Activated CD8-positive, alpha-beta memory T cell treated with anti-CD3 and anti-CD28 coated beads for 4 hours (primary cell): Measurements from ENCODE around the gene ELL.
A peak's percentile ranks its signal among the peaks of the same experiment; 100 is the strongest.

Experiments
- DNase-seq, 2 donors: peaks; one replicate each; pipeline ENCODE4 v3.0.0-alpha.2; 2020; ENCODE audit warnings: low read depth in 2 of 2

ELL gene

DNA sequence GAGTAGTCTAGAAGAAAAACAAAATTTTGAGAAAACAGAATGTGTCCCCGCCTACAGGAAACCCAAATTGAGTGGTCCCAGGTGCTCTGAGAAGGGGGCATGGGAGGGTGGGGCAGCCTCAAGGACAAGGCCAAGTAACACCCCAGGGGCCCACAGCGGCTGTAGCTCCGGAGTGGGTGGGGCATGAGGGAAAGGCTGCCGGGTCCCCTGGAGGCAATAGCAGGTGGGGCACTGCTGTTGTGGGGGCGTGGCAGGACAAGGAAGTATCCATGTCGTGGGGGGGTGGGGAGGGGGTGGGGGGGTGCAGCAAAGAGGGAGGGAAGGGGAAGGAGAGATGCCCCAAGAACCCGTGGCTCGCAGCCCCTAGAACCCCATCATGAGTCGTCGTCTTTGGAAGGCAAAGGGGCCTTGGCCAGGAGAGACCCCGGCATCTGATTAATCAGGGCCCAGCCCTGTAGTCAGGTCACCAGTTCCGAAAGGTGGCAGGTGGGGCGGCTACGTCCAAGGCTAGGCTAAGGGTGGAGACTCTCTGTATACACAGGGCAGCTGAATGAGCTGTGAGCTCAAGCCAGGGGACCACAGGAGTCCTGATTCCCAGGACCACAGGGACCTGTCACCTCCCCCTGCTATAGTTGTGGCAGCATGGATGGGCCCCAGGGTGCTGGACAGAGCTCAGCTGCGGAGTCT lies 76.5 kb downstream of the ELL start:
- DNase-seq = no peak

DNA sequence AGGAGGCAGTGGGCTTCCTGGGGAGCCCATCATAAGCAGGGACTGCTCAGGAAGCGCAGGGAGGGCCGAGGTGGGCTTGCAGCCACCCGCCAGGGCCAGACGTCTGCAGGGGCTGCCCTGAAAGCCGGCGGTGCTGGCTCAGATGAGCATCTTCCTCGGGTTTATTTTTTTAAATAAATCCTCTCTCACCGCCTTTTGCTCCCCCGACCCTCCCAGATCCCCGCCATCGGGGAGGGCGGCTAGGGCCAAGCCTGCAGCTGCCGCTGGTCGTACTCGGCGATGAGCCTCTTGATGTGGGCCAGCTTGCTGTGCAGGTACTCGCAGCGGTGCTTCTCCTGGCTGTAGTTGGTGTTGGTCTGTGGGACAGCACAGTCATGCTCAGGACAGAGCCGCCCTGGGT lies 77.4 kb downstream of the ELL start:
- DNase-seq = no peak

GRCh38 chr19:18443831-18444230 lies 78.0 kb downstream of the ELL start:
- DNase-seq = no peak

GRCh38 chr19:18443406-18443805 lies 78.5 kb downstream of the ELL start:
- DNase-seq = no peak

DNA sequence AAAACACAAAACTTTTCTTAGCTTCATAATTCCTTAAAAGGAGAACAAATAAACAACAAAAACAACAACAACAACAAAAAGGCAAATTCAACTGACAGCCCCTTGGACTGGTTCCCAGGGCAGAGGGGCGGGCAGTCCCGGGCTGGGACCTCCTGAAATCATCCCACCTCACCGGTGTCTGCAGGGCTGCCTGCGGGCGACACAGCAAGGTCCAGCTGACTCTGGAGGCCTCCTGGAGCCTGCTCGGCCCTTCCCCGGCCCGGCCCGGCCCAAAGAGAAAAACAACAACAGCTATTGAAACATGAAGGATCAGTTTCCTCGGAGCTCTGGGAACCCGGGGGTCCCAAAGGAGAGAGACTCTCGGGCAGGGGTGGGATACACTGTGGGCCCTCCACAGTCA lies 78.9 kb downstream of the ELL start:
- no peak for DNase-seq

DNA sequence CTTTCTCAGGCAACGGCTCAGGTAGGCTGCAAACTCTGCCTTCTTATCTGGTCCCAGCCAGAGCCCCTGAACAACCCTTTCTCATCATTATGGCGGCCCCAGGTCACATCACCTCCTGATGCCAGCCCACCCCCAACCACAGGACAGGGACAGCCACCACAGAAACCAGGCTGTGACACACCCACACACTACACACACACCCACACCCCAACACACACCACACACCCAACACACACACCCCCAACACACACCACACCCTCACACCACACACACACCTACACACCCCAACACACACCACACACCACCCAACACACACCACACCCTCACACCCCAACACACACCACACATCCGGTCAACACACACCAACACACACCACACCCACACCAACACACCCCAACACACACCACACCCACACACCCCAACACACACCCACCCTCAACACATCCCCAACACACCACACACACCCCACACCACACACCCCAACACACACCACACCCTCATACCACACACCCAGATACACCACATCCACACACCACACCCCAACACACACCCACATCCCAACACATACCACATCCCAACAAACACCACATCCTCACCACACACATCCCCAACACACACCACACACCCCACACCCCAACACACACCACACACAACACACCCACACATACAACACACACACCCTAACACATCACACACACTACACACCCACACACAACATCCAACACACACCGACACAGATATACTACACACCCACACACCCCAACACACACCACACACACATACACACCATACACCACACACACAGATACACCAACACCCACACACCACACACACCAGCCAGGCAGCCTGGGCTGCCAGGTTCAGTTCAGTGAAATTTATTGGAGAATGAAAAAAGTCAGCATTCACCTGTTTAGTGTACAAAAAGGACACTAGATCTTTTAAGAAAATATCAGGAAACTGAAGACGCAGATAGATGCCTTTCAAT lies 79.8 kb downstream of the ELL start:
- DNase-seq = no peak

GRCh38 chr19:18440936-18441803 lies 80.7 kb downstream of the ELL start:
- no peak for DNase-seq

DNA sequence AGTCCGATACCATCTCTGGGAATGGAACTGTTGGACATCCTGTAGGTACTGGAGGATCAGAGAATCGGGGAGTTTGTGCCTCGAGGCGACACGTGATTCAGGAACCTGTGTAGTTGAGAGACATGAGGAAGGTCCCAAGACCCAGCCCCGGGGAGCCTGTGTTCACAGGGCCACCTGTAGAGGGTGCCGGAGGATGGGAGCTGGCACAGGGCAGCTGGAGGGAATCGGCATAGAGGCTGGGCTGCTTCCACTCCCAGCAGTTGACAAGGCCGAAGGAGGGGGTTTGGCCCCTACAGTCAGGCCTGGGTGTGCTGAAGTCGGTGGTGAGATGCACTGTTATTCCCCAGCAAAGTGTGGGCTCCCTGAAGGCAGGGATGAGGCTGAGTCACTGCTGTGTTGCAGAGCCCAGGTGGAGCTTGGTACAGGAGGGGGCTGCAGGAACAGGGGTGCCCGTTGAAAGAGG lies 81.4 kb downstream of the ELL start:
- DNase-seq = no peak

- DNase-seq = no peak
Measured at GRCh38 chr19:18439910-18440237, 82.0 kb downstream of the ELL start.

DNA sequence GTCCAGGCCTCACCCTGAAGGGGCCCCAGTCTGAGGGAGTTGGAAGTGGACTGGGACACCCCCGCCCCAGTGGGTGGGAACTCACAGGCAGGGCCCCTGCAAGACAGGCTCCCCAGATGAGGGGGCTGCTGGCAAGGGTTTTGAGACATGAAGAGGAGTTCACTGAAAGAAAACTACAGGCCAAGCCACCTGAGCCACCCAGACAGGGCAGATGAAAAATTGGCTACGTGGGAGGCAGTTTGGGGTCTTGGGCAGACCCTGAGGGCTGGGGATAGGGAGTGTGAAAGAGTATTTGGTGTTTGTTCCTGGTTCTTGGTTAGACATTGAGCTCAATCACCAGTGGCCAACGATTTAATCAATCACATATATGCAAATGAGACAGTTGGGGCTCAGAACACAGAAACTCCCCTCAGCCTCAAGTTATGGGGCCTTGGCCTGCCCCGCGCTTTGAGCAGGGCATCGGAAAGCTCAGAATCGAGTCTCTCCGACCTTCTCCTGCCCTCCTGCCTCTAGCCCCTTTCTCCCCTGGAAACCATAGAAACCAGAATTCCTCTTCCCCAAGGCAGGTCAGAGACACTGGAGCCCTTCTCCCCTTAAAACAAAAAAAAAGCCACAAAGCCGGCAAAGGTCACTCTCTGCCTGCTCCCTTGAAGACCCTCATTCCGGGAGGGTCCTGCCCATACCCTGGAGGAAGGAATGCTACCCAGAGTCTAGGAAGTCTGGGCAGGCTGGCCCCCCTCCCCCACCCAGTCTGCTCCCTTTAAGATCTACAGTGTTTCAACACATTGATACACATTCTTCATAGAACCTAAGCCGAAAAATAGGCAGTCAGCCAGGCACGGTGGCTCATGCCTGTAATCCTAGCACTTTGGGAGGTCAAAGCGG lies 82.6 kb downstream of the ELL start:
- no peak for DNase-seq

- no peak for DNase-seq
Measured at GRCh38 chr19:18438331-18439024, 83.4 kb downstream of the ELL start.

DNA sequence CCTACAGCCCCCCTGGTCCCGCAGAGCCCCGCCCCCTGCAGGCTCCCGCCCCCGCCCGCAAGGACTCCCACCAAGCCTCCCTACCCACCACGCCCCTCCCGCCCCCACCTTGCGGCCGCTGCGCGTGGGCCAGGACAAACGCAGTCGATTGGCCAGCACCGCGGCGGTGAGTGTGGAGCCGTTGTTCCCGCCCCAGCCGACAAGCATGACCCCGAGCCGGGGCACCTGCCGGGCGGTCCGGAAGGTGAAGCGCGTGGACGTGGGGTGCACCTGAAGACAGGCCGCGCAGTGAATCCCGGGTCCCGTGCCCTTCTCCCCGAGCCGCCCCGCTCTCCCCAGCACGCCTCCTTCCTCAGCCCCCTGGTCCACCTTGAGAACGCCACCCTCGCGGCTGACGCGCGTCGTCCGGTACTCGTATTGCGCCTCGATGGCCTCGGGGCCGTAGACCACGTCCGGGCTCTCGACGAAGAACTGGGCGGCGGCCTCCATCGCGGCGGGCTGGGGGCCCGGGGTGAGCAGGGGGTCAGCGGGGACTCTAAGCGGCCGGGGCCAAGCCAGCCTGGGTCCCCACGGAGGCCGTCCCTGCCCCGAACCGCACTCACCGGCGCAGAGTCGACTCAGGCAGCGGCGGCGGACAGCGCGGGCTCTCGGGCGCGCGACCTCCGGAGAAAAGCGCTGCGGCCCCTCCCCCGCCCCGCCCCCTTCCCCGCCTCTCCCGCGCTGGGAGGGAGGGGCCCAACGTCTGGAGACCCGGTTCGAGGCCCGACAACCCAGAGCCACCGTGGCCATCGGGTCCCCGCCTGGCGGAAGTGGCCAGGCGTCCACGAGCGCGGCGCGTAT lies 84.2 kb downstream of the ELL start, which contains the start of gene ISYNA1:
ISYNA1 (minus strand) TSS at position 643 of the 840 bp plus-strand sequence; CDS start at position 489, 154 bp downstream.
- peak; percentile 53 to 55 for DNase-seq

DNA sequence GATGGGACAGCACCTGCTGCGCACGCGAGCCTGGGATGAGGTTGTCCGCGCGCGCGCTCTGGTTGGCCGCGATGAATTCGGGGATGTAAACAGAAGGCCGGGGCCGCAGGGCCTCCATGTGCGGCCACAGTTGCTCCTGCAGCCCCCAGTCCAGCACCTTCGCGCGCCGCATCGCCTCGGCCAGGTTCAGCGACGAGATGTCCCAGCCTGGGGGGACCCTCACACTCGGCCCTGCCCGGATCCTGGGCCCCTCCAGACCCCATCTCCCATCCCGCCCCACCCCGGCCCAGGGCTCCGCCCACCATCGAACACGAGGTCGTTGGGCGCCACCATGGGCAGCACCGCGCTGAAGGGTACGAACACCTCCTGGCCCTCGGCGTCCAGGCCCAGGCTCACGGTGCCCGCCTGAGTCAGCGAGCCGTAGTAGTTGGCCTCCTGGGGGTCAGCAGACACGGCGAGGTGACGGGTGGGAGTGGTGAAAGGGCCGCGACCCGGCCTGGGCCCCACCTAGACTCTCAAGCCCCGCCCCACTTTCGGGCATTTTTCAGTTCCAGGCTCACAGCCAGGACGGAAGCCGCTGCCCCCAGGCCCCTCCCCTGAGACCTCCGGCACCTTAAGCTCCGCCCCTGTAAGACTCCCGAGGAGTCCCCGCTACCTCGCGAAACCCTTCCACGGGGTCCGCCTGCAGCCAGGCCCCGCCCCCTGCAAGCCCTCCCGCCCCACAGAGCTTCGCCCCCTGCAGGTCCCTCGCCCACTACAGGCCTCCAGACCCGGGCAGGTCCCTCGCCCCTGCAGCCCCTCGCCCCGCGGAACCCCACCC lies 85.0 kb downstream of the ELL start:
- peak; percentile 67 to 74 for DNase-seq

DNA sequence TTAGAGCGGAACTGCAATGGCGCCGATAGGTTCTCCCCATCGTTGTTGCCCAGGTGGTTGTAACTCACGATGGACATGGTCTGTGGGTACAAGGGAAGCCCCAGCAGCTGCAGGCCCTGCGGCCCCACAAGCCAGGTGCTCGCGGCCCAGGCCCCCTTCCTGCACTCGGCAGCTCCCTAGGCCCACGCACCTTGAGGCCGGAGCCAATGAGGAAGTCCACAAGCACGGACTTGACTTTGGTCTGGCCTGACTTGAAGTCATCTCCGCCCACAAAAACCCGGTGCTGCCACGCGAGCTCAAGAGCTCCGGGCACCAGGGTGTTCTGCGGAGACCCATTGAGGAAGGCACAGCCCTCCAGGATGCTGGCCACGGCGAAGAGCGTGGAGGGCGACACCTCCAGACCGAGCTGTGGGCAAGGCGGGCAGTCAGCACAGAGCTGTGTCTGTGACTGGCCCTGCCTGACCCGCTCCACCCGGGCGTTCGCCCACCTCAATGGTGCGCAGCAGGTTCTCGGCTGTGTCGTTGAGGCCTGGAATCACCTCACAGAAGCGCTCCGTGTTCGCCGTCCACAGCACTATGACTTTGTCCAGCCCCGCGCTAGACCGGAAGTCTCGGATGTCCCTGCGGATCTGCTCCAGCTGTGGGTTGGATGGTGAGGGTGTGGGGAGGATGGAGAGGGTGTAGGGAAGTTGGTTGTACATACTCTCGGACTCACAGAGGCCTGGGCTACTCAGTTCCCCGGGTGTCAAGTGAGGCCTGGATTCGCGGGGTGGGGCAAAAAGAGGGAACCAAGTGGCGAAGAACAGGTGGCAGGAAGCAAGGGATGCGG lies 85.8 kb downstream of the ELL start:
- no peak for DNase-seq

GRCh38 chr19:18435178-18435841 lies 86.6 kb downstream of the ELL start:
- no peak for DNase-seq

- no peak for DNase-seq
Measured at GRCh38 chr19:18434411-18435175, 87.3 kb downstream of the ELL start.
